H54 (cell line): ENCODE measurements around the gene ZC3H15.
"Not testable (repeated sequence)": the region's sequence is repeated elsewhere in the genome, so short reads cannot be mapped to it uniquely, and the experiment has no call there.

Source experiments
- DNase-seq: peaks from one replicate; pipeline ENCODE4 v3.0.0; 2011; ENCODE audit warnings: low spot score, mixed read lengths; ENCODE audit not compliant: insufficient read length
- FAIRE-seq: peaks from 3 replicates; lab custom pipeline; 2011; peaks lifted over from hg19 to GRCh38; lab: Jason Lieb, UNC
- POLR2A ChIP-seq: IDR thresholded peaks from 2 replicates; pipeline ENCODE4 v1.6.1; 2011; ENCODE audit warnings: low read depth, mild to moderate bottlenecking, low read length

Gene ZC3H15

GRCh38 chr2:186518291-186518690, 32.2 kb downstream of the ZC3H15 start:
- TF ChIP-seq POLR2A = no peak
- no peak for FAIRE-seq
- DNase-seq = no peak

- peak; percentile 11 for FAIRE-seq
- no peak for DNase-seq
- no peak for TF ChIP-seq POLR2A
Observed at GRCh38 chr2:186518945-186519344, 32.9 kb downstream of the ZC3H15 start.

- DNase-seq, FAIRE-seq: not testable (repeated sequence)
Observed at GRCh38 chr2:186521570-186522153, 35.6 kb downstream of the ZC3H15 start.

- no peak for FAIRE-seq
- no peak for DNase-seq
- no peak for TF ChIP-seq POLR2A
Observed at GRCh38 chr2:186522450-186522849, 36.4 kb downstream of the ZC3H15 start.

GRCh38 chr2:186523791-186524190, 37.7 kb downstream of the ZC3H15 start:
- no peak for DNase-seq
- peak; percentile 6 for FAIRE-seq
- no peak for TF ChIP-seq POLR2A

GRCh38 chr2:186526281-186526680, 40.2 kb downstream of the ZC3H15 start:
- peak; percentile 60 for FAIRE-seq
- no peak for DNase-seq
- TF ChIP-seq POLR2A = no peak

- DNase-seq = no peak
- FAIRE-seq = no peak
- TF ChIP-seq POLR2A = no peak
Observed at GRCh38 chr2:186530314-186530713, 44.3 kb downstream of the ZC3H15 start.

- DNase-seq (no peak), FAIRE-seq (no peak)
- no peak for TF ChIP-seq POLR2A
Observed at GRCh38 chr2:186531257-186531775, 45.3 kb downstream of the ZC3H15 start.

GRCh38 chr2:186532891-186533290, 46.8 kb downstream of the ZC3H15 start:
- DNase-seq (no peak), FAIRE-seq (peak; percentile 57)
- no peak for TF ChIP-seq POLR2A

GRCh38 chr2:186533717-186534116, 47.7 kb downstream of the ZC3H15 start:
- DNase-seq = no peak
- no peak for TF ChIP-seq POLR2A
- FAIRE-seq = no peak

GRCh38 chr2:186534406-186534805, 48.3 kb downstream of the ZC3H15 start:
- no peak for FAIRE-seq
- DNase-seq = no peak
- no peak for TF ChIP-seq POLR2A

GRCh38 chr2:186535861-186536260, 49.8 kb downstream of the ZC3H15 start:
- TF ChIP-seq POLR2A = no peak
- DNase-seq (no peak), FAIRE-seq (no peak)

- DNase-seq = no peak
- no peak for FAIRE-seq
- no peak for TF ChIP-seq POLR2A
Observed at GRCh38 chr2:186537019-186537418, 51.0 kb downstream of the ZC3H15 start.

GRCh38 chr2:186540941-186541340, 54.9 kb downstream of the ZC3H15 start:
- FAIRE-seq (no peak), DNase-seq (no peak)

GRCh38 chr2:186542002-186542401, 55.9 kb downstream of the ZC3H15 start:
- TF ChIP-seq POLR2A = no peak
- no peak for FAIRE-seq
- no peak for DNase-seq

More at GRCh38 chr2:186540941-186541340, 54.9 kb downstream of the ZC3H15 start:
- no peak for TF ChIP-seq POLR2A
